ENCODE data around the gene HOXB7.

HOXB7 gene

GRCh38 chr17:48636177-48637018 lies 25.6 kb upstream of the HOXB7 start:
- DNase-seq (ENCODE audit: low spot score) = peak; percentile 63

GRCh38 chr17:48634493-48635208 lies 23.8 kb upstream of the HOXB7 start:
- DNase-seq (ENCODE audit: low spot score) = no peak

- DNase-seq (ENCODE audit: low spot score) = no peak
Observed at GRCh38 chr17:48633266-48633677, 22.5 kb upstream of the HOXB7 start.

- no peak for DNase-seq (ENCODE audit: low spot score)
Observed at GRCh38 chr17:48632579-48633265, 21.9 kb upstream of the HOXB7 start.

- no peak for DNase-seq (ENCODE audit: low spot score)
Observed at GRCh38 chr17:48631693-48632578, 21.1 kb upstream of the HOXB7 start.

- no peak for DNase-seq (ENCODE audit: low spot score)
Observed at GRCh38 chr17:48630925-48631692, 20.3 kb upstream of the HOXB7 start.

GRCh38 chr17:48630009-48630924 lies 19.4 kb upstream of the HOXB7 start:
- no peak for DNase-seq (ENCODE audit: low spot score)

- DNase-seq (ENCODE audit: low spot score) = no peak
Observed at GRCh38 chr17:48629411-48629759, 18.6 kb upstream of the HOXB7 start.

GRCh38 chr17:48628649-48629410 lies 18.0 kb upstream of the HOXB7 start:
- DNase-seq (ENCODE audit: low spot score) = no peak

GRCh38 chr17:48627623-48628521 lies 17.1 kb upstream of the HOXB7 start:
- DNase-seq (ENCODE audit: low spot score) = no peak

- no peak for DNase-seq (ENCODE audit: low spot score)
Observed at GRCh38 chr17:48627118-48627597, 16.3 kb upstream of the HOXB7 start.

GRCh38 chr17:48626245-48627117 lies 15.7 kb upstream of the HOXB7 start, which contains the start of gene HOXB9:
Gene HOXB9 (minus strand): TSS chr17:48626358. CDS start chr17:48626269, 89 bp downstream.
- peak; percentile 31 for DNase-seq (ENCODE audit: low spot score)

- DNase-seq (ENCODE audit: low spot score) = no peak
Observed at GRCh38 chr17:48625495-48626244, 14.9 kb upstream of the HOXB7 start.

- no peak for DNase-seq (ENCODE audit: low spot score)
Observed at GRCh38 chr17:48624544-48625494, 14.0 kb upstream of the HOXB7 start.

GRCh38 chr17:48624118-48624517 lies 13.3 kb upstream of the HOXB7 start:
- no peak for DNase-seq (ENCODE audit: low spot score)
